Measurements from ENCODE around the gene ATG101. TPM values are rescaled to one million over a fixed set of nuclear protein-coding genes. Genes with fewer than 3 reads are reported as not detected.

Gene ATG101
- total and polyA plus RNA-seq, 2 experiments from 2014 or later: 77.3 to 139 TPM

DNA sequence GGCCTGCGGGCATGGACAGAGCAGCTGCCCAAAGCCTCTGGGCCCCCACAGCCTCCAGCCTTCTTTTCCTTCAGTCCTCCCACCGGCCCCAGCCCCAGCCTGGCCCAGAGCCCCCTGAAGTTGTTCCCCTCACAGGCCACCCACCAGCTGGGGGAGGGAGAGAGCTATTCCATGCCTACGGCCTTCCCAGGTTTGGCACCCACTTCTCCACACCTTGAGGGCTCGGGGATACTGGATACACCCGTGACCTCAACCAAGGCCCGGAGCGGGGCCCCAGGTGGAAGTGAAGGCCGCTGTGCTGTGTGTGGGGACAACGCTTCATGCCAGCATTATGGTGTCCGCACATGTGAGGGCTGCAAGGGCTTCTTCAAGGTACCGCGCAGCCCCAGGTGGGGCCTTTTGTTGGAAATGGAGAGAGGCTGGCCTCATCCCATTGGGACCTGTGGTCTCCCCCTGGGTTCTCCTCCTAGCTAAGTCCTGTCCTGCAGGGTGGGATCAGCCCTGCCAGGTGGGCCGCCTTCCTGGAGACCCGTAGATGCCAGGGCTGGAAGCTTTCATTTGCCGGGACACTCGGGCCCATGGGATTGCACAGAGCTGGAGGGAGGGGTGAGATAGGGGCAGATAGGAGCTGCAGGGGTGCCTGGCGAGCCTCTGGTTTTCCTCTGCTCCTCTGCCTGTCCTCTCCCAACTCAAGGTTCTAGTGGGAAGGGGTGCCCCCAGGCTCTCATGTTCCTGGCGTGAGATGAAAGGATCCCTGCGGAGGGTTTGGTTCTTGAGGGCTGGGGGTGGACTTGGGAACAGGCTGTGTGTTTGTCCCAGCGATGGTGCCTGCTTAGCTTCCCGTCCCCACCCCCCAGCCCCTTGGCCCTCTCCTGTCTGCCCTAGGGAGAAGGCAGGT lies 14.7 kb upstream of the ATG101 start:
- no peak for TF ChIP-seq EZH2phosphoT487 (IDR thresholded peaks at IDR 0.05; ENCODE audit: insufficient read depth, low read depth)
- no peak for TF ChIP-seq EZH2 (IDR thresholded peaks at IDR 0.05; ENCODE audit: insufficient read depth, poor library complexity, severe bottlenecking)
- no peaks in the 10 kb centered on the region for H3K9me2 ChIP-seq (ENCODE audit: insufficient read depth)
- H3F3A ChIP-seq (ENCODE audit: insufficient read depth): peaks cover 48% of the 10 kb centered on the region
- no peak for DNase-seq
- in situ Hi-C loops (cut with MboI): no loop called here
- no peak overlapping the region for H3K4me2 ChIP-seq (ENCODE audit: unreplicated experiment)
- H3K9ac ChIP-seq: no peak overlapping the region
- H2AFZ ChIP-seq: no peak overlapping the region
- H3K27me3 ChIP-seq (replicated peaks; ENCODE audit: insufficient read depth): no peaks in the 10 kb centered on the region
- H3K4me1 ChIP-seq (ENCODE audit: insufficient read depth): peaks cover 21% of the 10 kb centered on the region
- no peaks in the 10 kb centered on the region for H3K9me3 ChIP-seq (ENCODE audit: low read depth)
- H3K4me3 ChIP-seq: no peak overlapping the region
- WGBS, 2 experiments (ENCODE audit: low coverage in 1 of 2, low lambda C conversion rate in 2 of 2, missing lambda C conversion rate in 2 of 2): 94% methylated on average over 20 to 21 of the region's 21 CpGs
- peaks cover 26% of the 10 kb centered on the region for H3K79me2 ChIP-seq (ENCODE audit: insufficient read depth)
- no peak overlapping the region for H3K27ac ChIP-seq
- H4K20me1 ChIP-seq (ENCODE audit: insufficient read depth): no peaks in the 10 kb centered on the region
- H3K36me3 ChIP-seq (ENCODE audit: low read depth): no peaks in the 10 kb centered on the region

DNA sequence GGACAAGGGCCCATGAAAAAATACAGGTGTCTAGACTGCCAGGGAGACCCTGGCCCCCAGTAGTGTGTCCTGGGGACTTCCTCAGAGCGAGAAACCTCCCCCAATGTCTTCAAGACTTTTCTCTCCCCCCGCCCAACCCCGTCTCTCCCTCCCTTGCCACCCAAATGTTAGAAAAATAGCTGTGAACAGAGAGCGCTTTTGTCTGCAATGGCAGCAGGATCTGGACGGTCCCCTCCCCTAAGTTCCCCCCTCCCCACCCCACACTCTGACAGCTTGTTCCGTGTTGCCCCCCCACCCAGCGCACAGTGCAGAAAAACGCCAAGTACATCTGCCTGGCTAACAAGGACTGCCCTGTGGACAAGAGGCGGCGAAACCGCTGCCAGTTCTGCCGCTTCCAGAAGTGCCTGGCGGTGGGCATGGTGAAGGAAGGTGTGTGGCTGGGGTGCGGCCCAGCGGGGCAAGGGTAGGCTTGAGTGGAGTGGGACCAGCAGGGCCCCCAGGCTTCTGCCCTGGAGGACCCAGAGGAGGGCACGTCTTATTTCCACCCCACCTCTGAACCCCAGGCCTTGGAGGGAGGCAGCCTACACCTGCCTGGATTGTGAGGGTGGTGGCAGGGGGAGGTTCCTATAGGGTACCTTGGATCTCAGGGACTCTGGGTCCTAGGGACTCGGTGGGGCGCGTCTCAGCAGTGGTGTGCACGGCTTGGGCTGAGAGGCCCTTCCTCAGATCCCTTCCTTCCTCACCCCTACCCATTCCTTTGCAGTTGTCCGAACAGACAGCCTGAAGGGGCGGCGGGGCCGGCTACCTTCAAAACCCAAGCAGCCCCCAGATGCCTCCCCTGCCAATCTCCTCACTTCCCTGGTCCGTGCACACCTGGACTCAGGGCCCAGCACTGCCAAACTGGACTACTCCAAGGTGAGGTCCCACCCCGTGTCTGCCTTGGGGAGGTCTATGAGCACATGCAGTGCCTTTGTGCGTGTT lies 13.8 kb upstream of the ATG101 start:
- H3K36me3 ChIP-seq (ENCODE audit: low read depth): no peaks in the 10 kb centered on the region
- TF ChIP-seq EZH2 (IDR thresholded peaks at IDR 0.05; ENCODE audit: insufficient read depth, poor library complexity, severe bottlenecking): no peak
- TF ChIP-seq EZH2phosphoT487 (IDR thresholded peaks at IDR 0.05; ENCODE audit: insufficient read depth, low read depth): no peak
- no peaks in the 10 kb centered on the region for H3K9me2 ChIP-seq (ENCODE audit: insufficient read depth)
- H3K4me2 ChIP-seq (ENCODE audit: unreplicated experiment): no peak overlapping the region
- no peaks in the 10 kb centered on the region for H4K20me1 ChIP-seq (ENCODE audit: insufficient read depth)
- H2AFZ ChIP-seq: no peak overlapping the region
- H3K4me3 ChIP-seq: no peak overlapping the region
- peak overlapping the region; percentile 9; the same call in 1 of the 2 replicates for H3K27ac ChIP-seq
- H3K9me3 ChIP-seq (ENCODE audit: low read depth): no peaks in the 10 kb centered on the region
- H3K79me2 ChIP-seq (ENCODE audit: insufficient read depth): peaks cover 26% of the 10 kb centered on the region
- in situ Hi-C loops (cut with MboI): no loop called here
- H3K4me1 ChIP-seq (ENCODE audit: insufficient read depth): peaks cover 16% of the 10 kb centered on the region; the same call in 1 of the 2 replicates
- H3K27me3 ChIP-seq (replicated peaks; ENCODE audit: insufficient read depth): no peaks in the 10 kb centered on the region
- no peak for DNase-seq
- WGBS, 2 experiments (ENCODE audit: low coverage in 1 of 2, low lambda C conversion rate in 2 of 2, missing lambda C conversion rate in 2 of 2): 85 to 87% methylated on average over 26 to 27 of the region's 27 CpGs
- peaks cover 50% of the 10 kb centered on the region for H3F3A ChIP-seq (ENCODE audit: insufficient read depth)
- peak overlapping the region; percentile 50; the same call in 1 of the 2 replicates for H3K9ac ChIP-seq

DNA sequence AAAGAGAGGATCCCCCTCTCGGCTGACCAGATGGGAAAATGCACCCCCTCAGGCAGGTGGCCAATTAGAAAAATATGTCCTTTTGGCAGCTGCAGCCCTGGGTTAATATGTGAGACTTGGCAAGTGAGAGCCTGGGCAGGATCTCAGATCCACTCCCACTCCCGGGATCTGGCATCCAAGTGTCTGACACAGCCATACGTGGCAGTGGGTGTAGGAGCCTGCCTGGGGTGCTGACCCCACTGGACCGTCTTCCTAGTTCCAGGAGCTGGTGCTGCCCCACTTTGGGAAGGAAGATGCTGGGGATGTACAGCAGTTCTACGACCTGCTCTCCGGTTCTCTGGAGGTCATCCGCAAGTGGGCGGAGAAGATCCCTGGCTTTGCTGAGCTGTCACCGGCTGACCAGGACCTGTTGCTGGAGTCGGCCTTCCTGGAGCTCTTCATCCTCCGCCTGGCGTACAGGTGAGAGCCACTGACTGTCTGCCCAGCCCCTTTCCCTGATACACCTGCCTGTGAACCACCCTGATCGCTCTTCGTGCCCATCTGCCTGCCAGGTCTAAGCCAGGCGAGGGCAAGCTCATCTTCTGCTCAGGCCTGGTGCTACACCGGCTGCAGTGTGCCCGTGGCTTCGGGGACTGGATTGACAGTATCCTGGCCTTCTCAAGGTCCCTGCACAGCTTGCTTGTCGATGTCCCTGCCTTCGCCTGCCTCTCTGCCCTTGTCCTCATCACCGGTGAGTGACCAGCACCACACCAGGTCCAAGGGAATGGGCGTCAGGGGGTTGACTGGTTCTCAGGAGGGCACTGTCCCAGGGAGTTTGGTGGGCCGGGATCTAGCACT lies 12.8 kb upstream of the ATG101 start:
- no peaks in the 10 kb centered on the region for H3K9me2 ChIP-seq (ENCODE audit: insufficient read depth)
- H3K4me1 ChIP-seq (ENCODE audit: insufficient read depth): peaks cover 11% of the 10 kb centered on the region; the same call in 1 of the 2 replicates
- no peak overlapping the region for H3K4me2 ChIP-seq (ENCODE audit: unreplicated experiment)
- peak overlapping the region; percentile 9; the same call in 1 of the 2 replicates for H3K27ac ChIP-seq
- no peaks in the 10 kb centered on the region for H3K9me3 ChIP-seq (ENCODE audit: low read depth)
- H3F3A ChIP-seq (ENCODE audit: insufficient read depth): peaks cover 47% of the 10 kb centered on the region
- no peak overlapping the region for H2AFZ ChIP-seq
- no peaks in the 10 kb centered on the region for H3K27me3 ChIP-seq (replicated peaks; ENCODE audit: insufficient read depth)
- DNase-seq: peak; percentile 83
- in situ Hi-C loops (cut with MboI): no loop called here
- no peaks in the 10 kb centered on the region for H4K20me1 ChIP-seq (ENCODE audit: insufficient read depth)
- H3K4me3 ChIP-seq: no peak overlapping the region
- H3K36me3 ChIP-seq (ENCODE audit: low read depth): no peaks in the 10 kb centered on the region
- peak overlapping the region; percentile 50 for H3K9ac ChIP-seq
- peaks cover 19% of the 10 kb centered on the region for H3K79me2 ChIP-seq (ENCODE audit: insufficient read depth)
- TF ChIP-seq EZH2 (IDR thresholded peaks at IDR 0.05; ENCODE audit: insufficient read depth, poor library complexity, severe bottlenecking) (no peak), EZH2phosphoT487 (IDR thresholded peaks at IDR 0.05; ENCODE audit: insufficient read depth, low read depth) (no peak)
- WGBS, 2 experiments (ENCODE audit: low coverage in 1 of 2, low lambda C conversion rate in 2 of 2, missing lambda C conversion rate in 2 of 2): 59 to 61% methylated on average over 23 of the region's 23 CpGs

Data from GM23248 (cell line).